ENCODE data around the gene FYB1. TPM values are rescaled to one million over a fixed set of nuclear protein-coding genes. Genes with fewer than 3 reads are reported as not detected.

FYB1 gene
- total RNA-seq, 1 donor from 2014 or later: not detected

DNA sequence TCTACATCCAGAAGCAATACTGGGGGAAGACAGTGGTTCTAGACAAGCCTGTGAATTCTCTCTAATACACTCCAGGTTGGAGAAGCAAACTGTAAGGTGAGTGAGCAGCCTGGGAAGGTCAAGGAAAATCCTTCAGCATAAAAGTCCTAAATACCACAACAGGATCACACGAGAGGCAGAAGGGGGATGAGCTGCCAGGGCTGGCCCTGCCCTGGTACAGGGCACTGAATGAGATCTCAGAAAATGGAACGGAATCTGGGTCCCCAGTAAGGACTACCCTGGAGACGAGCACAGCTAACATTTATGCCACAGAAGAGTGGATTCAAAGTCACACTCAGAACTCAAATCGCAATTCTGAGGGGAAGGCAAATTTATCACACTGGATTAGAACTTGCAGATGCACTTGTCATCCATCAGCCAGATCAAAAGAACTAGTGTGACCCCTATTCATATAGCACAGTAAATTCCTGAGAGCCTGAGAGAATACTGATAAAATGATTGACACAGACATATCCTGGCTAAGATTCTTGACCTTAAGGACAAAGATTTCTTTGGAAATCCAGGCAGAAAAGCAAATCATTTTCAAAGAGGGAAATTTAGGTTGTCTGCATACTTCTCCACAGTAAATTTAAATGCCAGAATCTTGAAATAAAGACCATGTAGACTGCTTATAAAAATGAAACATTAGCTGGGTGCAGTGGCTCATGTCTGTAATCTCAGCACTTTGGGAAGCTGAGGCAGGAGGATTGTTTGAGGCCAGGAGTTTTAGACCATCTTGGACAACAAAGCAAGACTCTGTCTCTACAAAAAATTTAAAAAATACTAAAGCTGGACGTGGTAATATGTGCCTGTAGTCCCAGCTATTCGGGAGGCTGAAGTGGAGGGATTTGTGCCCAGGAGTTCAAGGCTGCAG is 25.6 kb downstream of the FYB1 start:
- DNase-seq (ENCODE audit: low spot score): no peak
- TF ChIP-seq, protein P1, sequence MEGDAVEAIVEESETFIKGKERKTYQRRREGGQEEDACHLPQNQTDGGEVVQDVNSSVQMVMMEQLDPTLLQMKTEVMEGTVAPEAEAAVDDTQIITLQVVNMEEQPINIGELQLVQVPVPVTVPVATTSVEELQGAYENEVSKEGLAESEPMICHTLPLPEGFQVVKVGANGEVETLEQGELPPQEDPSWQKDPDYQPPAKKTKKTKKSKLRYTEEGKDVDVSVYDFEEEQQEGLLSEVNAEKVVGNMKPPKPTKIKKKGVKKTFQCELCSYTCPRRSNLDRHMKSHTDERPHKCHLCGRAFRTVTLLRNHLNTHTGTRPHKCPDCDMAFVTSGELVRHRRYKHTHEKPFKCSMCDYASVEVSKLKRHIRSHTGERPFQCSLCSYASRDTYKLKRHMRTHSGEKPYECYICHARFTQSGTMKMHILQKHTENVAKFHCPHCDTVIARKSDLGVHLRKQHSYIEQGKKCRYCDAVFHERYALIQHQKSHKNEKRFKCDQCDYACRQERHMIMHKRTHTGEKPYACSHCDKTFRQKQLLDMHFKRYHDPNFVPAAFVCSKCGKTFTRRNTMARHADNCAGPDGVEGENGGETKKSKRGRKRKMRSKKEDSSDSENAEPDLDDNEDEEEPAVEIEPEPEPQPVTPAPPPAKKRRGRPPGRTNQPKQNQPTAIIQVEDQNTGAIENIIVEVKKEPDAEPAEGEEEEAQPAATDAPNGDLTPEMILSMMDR (IDR thresholded peaks at IDR 0.05): no peak
- Mint-ChIP-seq H3K4me1 (ENCODE audit: low read depth) (peaks cover 4% of the 10 kb centered on the region), H3K4me3 (ENCODE audit: unreplicated experiment) (no peak overlapping the region), H3K27ac (ENCODE audit: unreplicated experiment) (no peak overlapping the region), H3K36me3 (ENCODE audit: low read depth) (no peaks in the 10 kb centered on the region), H3K9me3 (ENCODE audit: low read depth) (no peaks in the 10 kb centered on the region), H3K27me3 (ENCODE audit: low read depth) (peaks cover 16% of the 10 kb centered on the region)

DNA sequence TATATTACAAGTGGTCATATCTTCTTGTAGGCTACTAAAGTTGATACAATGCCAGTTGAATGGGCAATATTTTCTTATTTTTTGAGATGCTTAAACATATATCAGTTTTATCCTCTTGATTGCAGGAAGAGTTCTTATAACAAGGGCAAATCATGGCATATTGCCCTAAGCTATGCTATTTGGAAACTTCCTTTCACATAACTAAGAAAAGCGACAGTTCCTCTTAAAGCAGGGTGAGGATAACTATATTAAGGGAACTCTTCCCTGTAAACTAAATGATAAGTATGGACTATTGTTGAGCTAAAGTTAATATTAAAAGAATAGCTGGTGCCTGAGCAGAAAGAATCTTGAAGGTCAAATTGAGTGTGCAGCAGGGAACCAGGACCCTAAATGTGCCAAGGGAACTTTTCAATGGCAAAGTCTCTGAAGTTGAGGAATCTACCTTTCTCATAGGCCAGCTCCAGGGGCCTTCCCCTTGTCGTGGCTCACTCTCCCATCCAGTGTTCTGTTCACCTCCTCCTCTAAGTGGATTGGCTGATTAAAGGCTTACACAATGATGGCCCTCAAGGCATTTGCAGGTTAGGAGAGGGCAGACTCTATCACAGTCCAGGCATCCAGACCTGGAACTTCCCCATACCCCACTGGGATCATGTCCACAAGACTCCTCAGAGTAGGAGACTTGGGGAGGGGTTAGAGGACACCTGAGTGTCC is 26.8 kb downstream of the FYB1 start:
- H3K9me3 Mint-ChIP-seq (ENCODE audit: low read depth): no peaks in the 10 kb centered on the region
- peaks cover 16% of the 10 kb centered on the region for H3K27me3 Mint-ChIP-seq (ENCODE audit: low read depth)
- TF ChIP-seq, protein P1 (IDR thresholded peaks at IDR 0.05): no peak
- H3K36me3 Mint-ChIP-seq (ENCODE audit: low read depth): no peaks in the 10 kb centered on the region
- no peak for DNase-seq (ENCODE audit: low spot score)
- no peak overlapping the region for H3K4me3 Mint-ChIP-seq (ENCODE audit: unreplicated experiment)
- H3K27ac Mint-ChIP-seq (ENCODE audit: unreplicated experiment): no peak overlapping the region
- H3K4me1 Mint-ChIP-seq (ENCODE audit: low read depth): peaks cover 4% of the 10 kb centered on the region

DNA sequence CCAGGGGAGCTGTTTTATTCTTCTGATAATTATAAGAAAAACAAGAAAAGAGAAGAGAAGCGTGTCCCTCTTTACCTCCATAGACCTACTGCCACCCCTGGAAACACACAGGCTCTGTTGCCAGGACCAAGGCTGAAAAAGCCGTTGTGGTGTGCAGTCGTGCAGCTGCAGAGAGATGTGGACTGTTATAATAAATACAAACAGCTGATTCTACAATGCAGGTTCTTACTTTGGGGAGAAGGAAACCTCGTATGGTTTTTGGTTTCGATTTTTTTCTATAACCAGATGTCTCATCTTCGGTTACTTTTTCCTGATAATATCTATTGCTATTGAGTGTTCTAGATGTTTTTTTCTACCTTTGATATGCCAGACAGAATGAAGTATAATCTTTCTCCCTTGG is 28.1 kb downstream of the FYB1 start:
- Mint-ChIP-seq H3K4me3 (ENCODE audit: unreplicated experiment) (no peak overlapping the region), H3K9me3 (ENCODE audit: low read depth) (no peaks in the 10 kb centered on the region), H3K4me1 (ENCODE audit: low read depth) (no peaks in the 10 kb centered on the region), H3K27ac (ENCODE audit: unreplicated experiment) (no peak overlapping the region), H3K36me3 (ENCODE audit: low read depth) (no peaks in the 10 kb centered on the region), H3K27me3 (ENCODE audit: low read depth) (peaks cover 17% of the 10 kb centered on the region)
- no peak for DNase-seq (ENCODE audit: low spot score)
- TF ChIP-seq, protein P1 (IDR thresholded peaks at IDR 0.05): no peak

DNA sequence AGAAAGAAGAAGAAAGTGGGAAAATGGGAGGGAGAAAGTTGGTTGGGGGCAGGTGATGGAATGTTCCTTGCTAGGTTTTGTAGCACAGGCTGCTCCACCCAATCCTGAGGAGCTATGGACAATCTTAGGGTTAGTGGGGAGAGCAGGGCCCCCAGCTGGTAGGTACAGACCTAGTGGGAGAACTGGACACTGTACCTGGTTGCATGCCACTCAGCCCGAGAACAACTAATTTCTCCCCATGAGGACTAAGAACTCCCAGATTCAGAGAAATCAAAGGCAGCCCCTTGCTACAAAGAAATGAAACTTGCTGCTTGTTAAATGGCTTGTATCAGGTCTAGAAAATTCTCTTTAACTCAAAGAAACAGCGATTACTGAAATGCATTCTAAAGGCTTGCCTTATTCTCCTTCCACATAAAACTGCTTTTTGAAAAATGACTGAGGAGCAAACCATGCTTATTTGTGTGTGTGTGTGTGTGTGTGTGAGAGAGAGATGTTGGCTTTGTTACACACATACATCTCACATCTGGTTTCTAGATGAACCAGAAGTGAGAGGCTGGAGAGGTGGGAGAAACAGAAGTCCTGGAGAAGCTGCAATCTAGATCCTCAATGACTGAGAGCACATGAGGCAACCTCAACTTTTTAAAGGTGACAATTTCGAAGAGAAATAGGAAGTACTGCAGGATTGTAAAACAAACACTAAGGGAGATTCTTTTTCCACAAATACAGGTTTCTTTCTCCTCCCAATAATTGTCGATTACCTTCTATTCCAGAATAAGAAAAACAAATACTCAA is 28.9 kb downstream of the FYB1 start:
- TF ChIP-seq, protein P1 (IDR thresholded peaks at IDR 0.05): no peak
- no peaks in the 10 kb centered on the region for H3K9me3 Mint-ChIP-seq (ENCODE audit: low read depth)
- no peak overlapping the region for H3K27ac Mint-ChIP-seq (ENCODE audit: unreplicated experiment)
- H3K4me1 Mint-ChIP-seq (ENCODE audit: low read depth): no peaks in the 10 kb centered on the region
- no peak for DNase-seq (ENCODE audit: low spot score)
- H3K27me3 Mint-ChIP-seq (ENCODE audit: low read depth): peaks cover 17% of the 10 kb centered on the region
- no peak overlapping the region for H3K4me3 Mint-ChIP-seq (ENCODE audit: unreplicated experiment)
- no peaks in the 10 kb centered on the region for H3K36me3 Mint-ChIP-seq (ENCODE audit: low read depth)

Data from chondrocyte (in vitro differentiated cells).